Endothelial cell of umbilical vein (primary cell): ENCODE data around the gene TBC1D10A. TPM values are rescaled to one million over a fixed set of nuclear protein-coding genes. Genes with fewer than 3 reads are reported as not detected.

ENCODE experiments used
- BruUV-seq: library from RNA; stranded (reverse); fragments of 400-500 nt; replicated peaks from 2 replicates; lab custom pipeline; 2021; lab: Mats Ljungman, UMichigan
- CTCF ChIA-PET: fragments of 300-600, 350-600 bp; sonication (Branson Sonifier 250); formaldehyde crosslinking; loops from one replicate; lab custom pipeline; 2021; ENCODE audit warnings: antibody characterized with exemption, inconsistent platforms; lab: Charles Lee
- POLR2A ChIA-PET: fragments of 300-600, 350-600 bp; sonication (Branson Sonifier 250); formaldehyde crosslinking; loops from one replicate; lab custom pipeline; 2021; ENCODE audit warnings: antibody characterized with exemption, inconsistent platforms; lab: Charles Lee
- DNase-seq: peaks from one replicate; pipeline ENCODE4 v3.0.0-alpha.2; 2011; ENCODE audit warnings: low read depth, low spot score
- FAIRE-seq: peaks from 2 replicates; lab custom pipeline; 2011; peaks lifted over from hg19 to GRCh38; lab: Jason Lieb, UNC
- H2AFZ ChIP-seq: 2 replicates; pipeline ENCODE4 v1.6.0; 2012; ENCODE audit warnings: low read depth, low read length, control low read depth, inconsistent platforms
- H3K27ac ChIP-seq: 2 replicates; pipeline ENCODE4 v1.5.1; 2011; ENCODE audit warnings: low read depth, mild to moderate bottlenecking, control low read depth, low read length, moderate library complexity; ENCODE audit not compliant: insufficient read depth
- H3K27me3 ChIP-seq, 2 experiments: 2 replicates each; pipeline versions ENCODE4 v1.6.0 to v1.6.1; 2011; ENCODE audit warnings: low read length in 2 of 2, mixed read lengths in 1 of 2; ENCODE audit not compliant: control insufficient read depth in 2 of 2, insufficient read depth in 2 of 2
- H3K36me3 ChIP-seq, 2 experiments: 2 replicates in 1 of 2; 3 replicates in 1 of 2; pipeline ENCODE4 v1.5.1; 2011; ENCODE audit warnings: low read length in 2 of 2, mild to moderate bottlenecking in 1 of 2, moderate library complexity in 1 of 2; ENCODE audit not compliant: control insufficient read depth in 2 of 2, insufficient read depth in 2 of 2; ENCODE audit errors: extremely low read depth in 1 of 2
- H3K4me1 ChIP-seq: 3 replicates; pipeline ENCODE4 v1.5.1; 2011; ENCODE audit warnings: mild to moderate bottlenecking, low read length; ENCODE audit not compliant: control insufficient read depth, insufficient read depth; ENCODE audit errors: extremely low read depth
- H3K4me2 ChIP-seq: 2 replicates; pipeline ENCODE4 v1.6.1; 2011; ENCODE audit warnings: low read length, control low read depth, mixed read lengths; ENCODE audit not compliant: insufficient read depth
- H3K4me3 ChIP-seq, 3 experiments: fragments of 200-600 bp in 1 of 3; sonication (generic), shearing (Covaris generic) in 1 of 3; replicated peaks in 1 of 3; 2 replicates each; pipeline ENCODE4 v1.5.1; 2011 to 2016; ENCODE audit warnings: control low read depth in 3 of 3, low read length in 3 of 3, mild to moderate bottlenecking in 2 of 3, inconsistent platforms in 1 of 3, low read depth in 1 of 3, moderate library complexity in 1 of 3; ENCODE audit not compliant: insufficient read depth in 1 of 3
- H3K79me2 ChIP-seq: 2 replicates; pipeline ENCODE4 v1.6.0; 2012; ENCODE audit warnings: low read length, inconsistent platforms; ENCODE audit not compliant: control insufficient read depth, insufficient read depth
- H3K9ac ChIP-seq: replicated peaks from 2 replicates; pipeline ENCODE3; 2011; ENCODE audit warnings: low read length, control low read depth; ENCODE audit not compliant: insufficient read depth; ENCODE audit errors: extremely low read depth
- H3K9me1 ChIP-seq: replicated peaks from 3 replicates; pipeline ENCODE4 v1.6.0; 2011; ENCODE audit warnings: mild to moderate bottlenecking, low read length; ENCODE audit not compliant: control insufficient read depth, insufficient read depth; ENCODE audit errors: extremely low read depth
- H3K9me3 ChIP-seq: replicated peaks from 2 replicates; pipeline ENCODE4 v1.5.1; 2012; ENCODE audit warnings: low read length, inconsistent platforms; ENCODE audit not compliant: control insufficient read depth, insufficient read depth
- H4K20me1 ChIP-seq: replicated peaks from 2 replicates; pipeline ENCODE3; 2011; ENCODE audit warnings: mild to moderate bottlenecking, low read length; ENCODE audit not compliant: control insufficient read depth, insufficient read depth; ENCODE audit errors: extremely low read depth
- CTCF ChIP-seq, 2 donors: IDR thresholded peaks; 1 replicate in 1 of 2; 2 replicates in 1 of 2; pipeline ENCODE4 v1.5.1; 2011; ENCODE audit warnings: low read length in 2 of 2, mild to moderate bottlenecking in 2 of 2, moderate library complexity in 2 of 2, control low read depth in 1 of 2, inconsistent platforms in 1 of 2, low read depth in 1 of 2; ENCODE audit not compliant: insufficient read depth in 1 of 2; ENCODE audit errors: extremely low read depth in 1 of 2
- EZH2 ChIP-seq: IDR thresholded peaks from 2 replicates; pipeline ENCODE4 v1.6.1; 2012; ENCODE audit warnings: borderline replicate concordance, low read depth, mild to moderate bottlenecking, moderate library complexity, low read length, inconsistent platforms; ENCODE audit not compliant: severe bottlenecking
- FOS ChIP-seq: IDR thresholded peaks from 2 replicates; pipeline ENCODE4 v1.6.1; 2011; ENCODE audit warnings: mild to moderate bottlenecking, low read length, moderate library complexity, borderline replicate concordance; ENCODE audit not compliant: insufficient read depth
- GATA2 ChIP-seq: IDR thresholded peaks from 2 replicates; pipeline ENCODE4 v1.7.0; 2011; ENCODE audit warnings: low read depth, mild to moderate bottlenecking, moderate library complexity, mixed read lengths, low read length; ENCODE audit not compliant: insufficient read length, insufficient read depth
- JUN ChIP-seq: IDR thresholded peaks from 2 replicates; pipeline ENCODE4 v1.6.1; 2011; ENCODE audit warnings: borderline replicate concordance, low read depth; ENCODE audit not compliant: insufficient read length, insufficient read depth
- MYC ChIP-seq: IDR thresholded peaks from one replicate; pipeline ENCODE4 v1.6.1; 2011; ENCODE audit warnings: mild to moderate bottlenecking, low read depth, low read length
- POLR2A ChIP-seq: IDR thresholded peaks from 2 replicates; pipeline ENCODE4 v1.6.1; 2012; ENCODE audit warnings: low read depth, mild to moderate bottlenecking, control low read depth, low read length
- POLR2AphosphoS5 ChIP-seq: IDR thresholded peaks from 2 replicates; pipeline ENCODE4 v1.6.1; 2012; ENCODE audit warnings: low read depth, mild to moderate bottlenecking, control low read depth, low read length, moderate library complexity; ENCODE audit not compliant: insufficient read depth
- dilution Hi-C: fragments of 300-500 bp; cut with MboI; formaldehyde crosslinking; loops from one replicate; pipeline ENCODE4 v1.15.0; 2019; ENCODE audit warnings: low sequenced_read_pairs; ENCODE audit not compliant: extremely low pct_ligation_motif_present
- intact Hi-C: fragments of 100-400 bp; cut with micrococcal nuclease; formaldehyde crosslinking; loops from one replicate; pipeline ENCODE4 v1.10.0; 2022
- polyA plus RNA-seq, 4 experiments: library from polyadenylated mRNA; depleted of rRNA in 3 of 4; stranded (reverse) in 3 of 4; unstranded in 1 of 4; fragments of >200 nt; gene quantifications; 2 replicates each; pipeline versions ENCODE4 v1.2.1 to v1.2.3, GENCODE V29; 2011 to 2012; ENCODE audit warnings: missing spikeins in 1 of 4
- total RNA-seq: library from RNA; stranded (reverse); gene quantifications from 2 replicates; pipeline ENCODE4 v1.2.3, GENCODE V29; 2021
- TF ChIP-seq, protein P1 (sequence below): IDR thresholded peaks from 2 replicates; pipeline ENCODE4 v1.6.1; 2011; ENCODE audit not compliant: insufficient read depth, insufficient read length

TBC1D10A gene
- total and polyA plus RNA-seq, 2 donors (not counting 3 experiments of a cell fraction or from before 2014, with no cell fraction given), result 10.0 to 11.9 TPM

DNA sequence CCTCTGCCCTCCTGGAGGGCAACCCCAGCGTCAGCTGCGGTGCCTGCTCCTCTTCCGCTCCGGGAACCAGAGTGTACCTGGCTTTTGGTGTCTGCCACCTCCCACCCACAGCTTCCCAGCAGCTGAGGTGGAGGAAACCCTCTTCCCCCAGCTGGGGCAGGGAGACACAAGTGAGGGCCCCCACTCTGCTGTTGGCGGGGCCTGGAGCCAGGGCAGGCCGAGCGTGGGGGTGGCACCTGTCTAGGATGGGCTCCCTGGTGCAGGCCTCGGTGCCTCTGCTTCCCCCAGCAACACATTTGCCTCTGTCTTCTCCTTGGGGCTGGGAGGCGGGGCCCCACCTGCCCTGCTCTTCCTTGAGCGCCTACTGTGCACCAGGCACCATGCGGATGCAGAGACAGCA is 66.5 kb downstream of the TBC1D10A start:
- H3K9me1 ChIP-seq, result no peaks in the 10 kb centered on the region
- intact Hi-C loops, result no loop called here
- H3K79me2 ChIP-seq, result no peaks in the 10 kb centered on the region
- no TSS peak for BruUV-seq
- H3K36me3 ChIP-seq, result no peaks in the 10 kb centered on the region
- FAIRE-seq (no peak), DNase-seq (no peak)
- no peak overlapping the region for H3K4me2 ChIP-seq
- ChIA-PET POLR2A (no interaction called here), CTCF (interaction anchor here (1.4 to 3.7 kb wide), 2 partner anchors 127 to 152 kb away, joined by 6 to 56 read pairs; partner anchors contain the start of gene RNF215)
- no peak for TF ChIP-seq EZH2
- TF ChIP-seq POLR2AphosphoS5, result no peak
- TF ChIP-seq MYC, result no peak
- TF ChIP-seq JUN, result no peak
- TF ChIP-seq, protein P1, sequence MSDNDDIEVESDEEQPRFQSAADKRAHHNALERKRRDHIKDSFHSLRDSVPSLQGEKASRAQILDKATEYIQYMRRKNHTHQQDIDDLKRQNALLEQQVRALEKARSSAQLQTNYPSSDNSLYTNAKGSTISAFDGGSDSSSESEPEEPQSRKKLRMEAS, result no peak
- no peak for TF ChIP-seq CTCF (IDR thresholded peaks at IDR 0.05; ENCODE audit: extremely low read depth in 1 of 2, insufficient read depth in 1 of 2, low read depth in 1 of 2, low read length in 2 of 2)
- TF ChIP-seq POLR2A, result no peak
- TF ChIP-seq FOS, result no peak
- TF ChIP-seq GATA2, result no peak
- no peaks in the 10 kb centered on the region for H4K20me1 ChIP-seq
- dilution Hi-C loops, result no loop called here
- peaks cover 10% of the 10 kb centered on the region for H3K4me1 ChIP-seq
- no peaks in the 10 kb centered on the region for H3K27me3 ChIP-seq
- H3K9me3 ChIP-seq, result no peaks in the 10 kb centered on the region
- no peak overlapping the region for H3K9ac ChIP-seq
- H2AFZ ChIP-seq, result no peak overlapping the region
- no peak overlapping the region for H3K4me3 ChIP-seq
- no peak overlapping the region for H3K27ac ChIP-seq
